HG03432 (cell line): ENCODE measurements around the gene VWDE.
"Not testable (repeated sequence)": the region's sequence is repeated elsewhere in the genome, so short reads cannot be mapped to it uniquely, and the experiment has no call there.

ENCODE experiments used
- ATAC-seq: cut with Tn5 transposase; IDR thresholded peaks from one replicate; pipeline ENCODE4 v1.9.1; 2021; ENCODE audit warnings: mild to moderate bottlenecking, moderate library complexity; ENCODE audit not compliant: unreplicated experiment

The VWDE gene

DNA sequence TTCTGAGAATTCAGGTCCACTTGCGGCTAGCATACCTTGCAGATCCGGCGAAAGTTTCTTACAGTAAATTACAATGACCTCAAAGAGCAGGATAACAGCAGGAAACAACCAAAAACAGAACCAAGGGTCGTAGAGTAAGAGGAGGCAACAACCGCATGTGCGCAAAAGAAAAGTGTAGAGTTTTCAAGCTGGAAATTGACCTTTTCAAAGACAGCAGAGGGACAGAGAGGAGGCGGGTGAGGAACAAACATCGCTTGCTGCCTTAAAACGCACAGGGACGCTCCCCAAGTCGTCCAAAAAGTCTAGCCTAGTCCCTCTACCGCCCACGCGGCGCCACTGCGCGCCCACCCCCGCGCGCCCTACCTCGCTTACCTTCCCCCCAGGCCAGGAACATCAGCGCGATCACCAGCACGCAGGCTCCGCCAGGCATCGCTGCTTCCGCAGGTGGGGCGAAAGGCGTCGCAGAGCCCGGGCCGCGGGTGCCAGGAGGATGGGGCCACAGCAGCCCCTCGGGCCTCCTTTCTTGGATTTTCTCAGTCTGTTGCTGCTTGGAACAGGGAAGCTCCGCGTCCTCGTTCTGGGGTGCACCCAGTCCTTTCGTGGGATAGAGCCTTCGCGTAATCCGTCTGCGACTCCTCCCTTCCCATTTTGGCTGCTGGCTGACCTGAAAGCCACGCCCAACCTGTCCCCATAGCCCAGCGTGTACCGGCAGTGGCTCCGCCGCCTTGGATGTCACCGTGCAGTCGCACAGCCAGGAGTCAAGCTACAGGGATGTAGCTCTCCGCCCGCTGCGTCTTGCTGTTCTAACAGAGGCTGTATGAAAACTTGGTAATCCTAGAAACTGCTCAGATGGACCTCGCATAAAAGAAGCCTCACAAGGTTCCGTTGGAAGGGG, at the start of gene VWDE:
VWDE (minus strand) TSS at position 579 of the 895 bp plus-strand sequence; CDS start at position 430, 149 bp downstream.
- ATAC-seq, result no peak

DNA sequence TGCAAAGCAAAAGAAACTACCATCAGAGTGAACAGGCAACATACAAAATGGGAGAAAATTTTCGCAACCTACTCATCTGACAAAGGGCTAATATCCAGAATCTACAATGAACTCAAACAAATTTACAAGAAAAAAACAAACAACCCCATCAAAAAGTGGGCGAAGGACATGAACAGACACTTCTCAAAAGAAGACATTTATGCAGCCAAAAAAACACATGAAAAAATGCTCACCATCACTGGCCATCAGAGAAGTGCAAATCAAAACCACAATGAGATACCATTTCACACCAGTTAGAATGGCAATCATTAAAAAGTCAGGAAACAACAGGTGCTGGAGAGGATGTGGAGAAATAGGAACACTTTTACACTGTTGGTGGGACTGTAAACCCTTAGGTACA, 49.5 kb upstream of the VWDE start:
- not testable (repeated sequence) for ATAC-seq

DNA sequence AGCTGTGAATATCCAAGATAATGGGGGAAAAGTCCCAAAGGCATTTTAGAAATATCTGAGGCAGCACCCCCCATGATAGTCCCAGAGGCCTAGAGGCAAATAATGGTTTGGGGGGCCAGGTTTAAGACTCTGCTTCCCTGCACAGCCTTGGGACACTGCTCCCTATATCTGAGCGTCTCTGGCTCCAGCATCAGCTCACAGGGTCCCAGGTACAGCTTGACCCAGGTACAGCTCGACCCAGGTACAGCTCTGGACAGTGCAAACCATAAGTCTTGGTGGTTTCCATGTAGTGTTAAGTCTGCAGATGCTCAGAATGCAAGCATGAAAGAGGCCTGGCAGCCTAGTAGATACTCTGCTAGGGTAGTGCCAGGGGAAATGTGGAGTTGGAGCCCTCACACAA, 47.0 kb upstream of the VWDE start:
- ATAC-seq, result no peak

- ATAC-seq, result no peak
Observed at GRCh38 chr7:12444785-12445184, 41.1 kb upstream of the VWDE start.

- no peak for ATAC-seq
Observed at GRCh38 chr7:12440229-12440628, 36.6 kb upstream of the VWDE start.

DNA sequence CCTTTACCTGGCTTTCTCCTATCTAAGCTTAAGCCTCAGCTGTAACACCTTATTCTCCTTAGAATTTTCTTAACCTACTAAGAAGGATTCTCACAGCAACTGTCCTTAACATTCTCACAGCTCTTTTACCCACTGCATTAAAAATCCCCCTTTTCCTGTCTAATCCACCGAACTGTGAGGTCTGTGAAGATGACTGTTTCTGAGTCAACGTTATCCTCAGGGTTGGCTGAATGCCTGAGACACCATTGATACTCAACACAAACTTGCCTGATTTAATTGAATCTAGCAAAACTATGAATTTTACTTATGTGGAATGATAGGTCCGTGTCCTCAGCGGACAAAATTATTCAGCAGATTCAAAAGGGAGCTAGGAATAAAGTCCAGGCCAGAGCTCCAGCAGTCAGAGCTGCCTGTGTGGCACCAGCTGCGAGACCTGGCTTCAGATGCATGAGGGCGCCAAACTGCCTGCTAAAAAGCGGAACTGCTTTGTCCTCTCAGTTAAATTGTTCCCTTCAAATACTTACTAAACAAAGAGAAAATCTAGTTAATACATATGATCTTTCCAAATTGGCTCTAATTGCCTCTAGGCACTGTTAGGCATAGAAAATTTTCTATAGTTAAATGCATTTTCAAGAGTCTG, 33.4 kb upstream of the VWDE start:
- no peak for ATAC-seq

GRCh38 chr7:12436126-12436525, 32.5 kb upstream of the VWDE start:
- ATAC-seq, result no peak

GRCh38 chr7:12434012-12434642, 30.5 kb upstream of the VWDE start:
- ATAC-seq, result peak; percentile 69

DNA sequence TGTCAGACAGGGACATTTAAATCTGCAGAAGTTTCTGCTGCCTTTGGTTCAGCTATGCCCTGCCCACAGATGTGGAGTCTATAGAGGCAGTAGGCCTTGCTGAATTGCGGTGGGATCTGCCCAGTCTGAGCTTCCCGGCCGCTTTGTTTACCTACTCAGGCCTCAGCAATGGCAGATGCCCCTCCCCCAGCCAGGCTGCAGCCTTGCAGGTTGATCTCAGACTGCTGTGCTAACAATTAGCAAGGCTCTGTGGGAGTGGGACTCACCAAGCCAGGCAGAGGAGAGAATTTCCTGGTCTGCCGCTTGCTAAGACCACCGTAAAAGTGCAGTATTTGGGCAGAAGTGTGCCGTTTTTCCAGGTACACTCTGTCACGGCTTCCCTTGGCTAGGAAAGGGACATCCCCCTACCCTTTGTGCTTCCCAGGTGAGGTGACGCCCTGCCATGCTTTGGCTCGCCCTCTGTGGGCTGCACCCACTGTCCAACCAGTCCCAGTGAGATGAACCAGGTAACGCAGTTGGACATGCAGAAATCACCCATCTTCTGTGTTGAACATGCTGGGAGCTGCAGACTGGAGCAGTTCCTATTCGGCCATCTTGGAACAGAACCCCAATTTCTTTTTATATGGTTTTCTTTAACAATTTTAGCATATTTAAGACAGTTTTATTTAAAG, 28.4 kb upstream of the VWDE start:
- ATAC-seq, result no peak

- ATAC-seq, result no peak
Observed at GRCh38 chr7:12425311-12425710, 21.6 kb upstream of the VWDE start.

- no peak for ATAC-seq
Observed at GRCh38 chr7:12423997-12424745, 20.5 kb upstream of the VWDE start.

GRCh38 chr7:12423355-12423996, 19.8 kb upstream of the VWDE start:
- no peak for ATAC-seq

GRCh38 chr7:12422554-12423320, 19.1 kb upstream of the VWDE start:
- ATAC-seq, result no peak

GRCh38 chr7:12418452-12418851, 14.8 kb upstream of the VWDE start:
- ATAC-seq, result no peak

DNA sequence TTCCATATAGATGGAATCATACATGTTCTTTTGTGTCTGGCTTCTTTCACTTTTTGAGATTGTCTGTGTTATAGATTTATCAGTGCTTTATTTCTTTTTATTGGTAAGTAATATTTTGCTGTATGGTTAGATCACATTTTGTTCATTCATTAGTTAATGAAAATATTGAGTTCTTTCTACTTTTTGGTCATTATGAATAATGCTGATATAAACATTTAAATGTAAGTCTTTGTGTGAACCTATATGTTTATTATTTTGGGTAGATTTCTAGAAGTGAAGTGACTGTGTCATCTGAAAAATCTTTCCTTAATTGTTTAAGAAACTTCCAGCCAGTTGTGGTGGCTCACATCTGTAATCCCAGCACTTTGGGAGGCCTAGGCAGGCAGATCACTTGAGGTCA, 11.4 kb upstream of the VWDE start:
- no peak for ATAC-seq

GRCh38 chr7:12412407-12412806, 8.7 kb upstream of the VWDE start:
- ATAC-seq, result no peak

DNA sequence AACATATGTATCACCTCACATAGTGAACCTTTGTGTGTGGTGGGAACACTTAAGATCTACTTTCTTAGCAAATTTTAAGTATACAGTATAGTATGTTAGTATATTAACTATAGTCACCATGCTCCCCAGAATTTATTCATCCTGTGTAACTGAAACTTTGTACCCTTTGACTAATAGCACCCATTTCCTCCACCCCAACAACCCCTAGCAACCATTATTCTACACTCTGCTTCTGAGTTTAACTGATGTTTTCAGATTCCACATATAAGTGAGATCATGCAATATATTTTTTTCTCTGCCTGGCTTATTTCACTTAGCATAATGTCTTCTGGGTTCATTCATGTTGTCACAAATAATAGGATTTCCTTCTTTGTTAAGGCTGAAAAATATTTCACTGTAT, 6.9 kb upstream of the VWDE start:
- no peak for ATAC-seq

GRCh38 chr7:12409097-12409711, 5.5 kb upstream of the VWDE start:
- no peak for ATAC-seq

DNA sequence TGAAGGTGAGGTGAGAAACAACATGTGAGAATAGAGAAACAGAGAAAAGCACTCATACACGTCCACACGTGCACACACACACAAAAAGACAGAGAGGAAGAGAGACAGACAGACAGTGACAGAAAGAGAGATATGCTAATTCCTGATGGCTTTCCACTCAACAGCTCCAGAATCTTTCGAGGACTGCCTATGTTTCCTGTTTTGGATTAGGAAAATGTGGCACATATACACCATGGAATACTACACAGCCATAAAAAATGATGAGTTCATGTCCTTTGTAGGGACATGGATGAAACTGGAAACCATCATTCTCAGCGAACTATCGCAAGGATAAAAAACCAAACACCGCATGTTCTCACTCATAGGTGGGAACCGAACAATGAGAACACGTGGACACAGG, 4.0 kb upstream of the VWDE start:
- ATAC-seq, result not testable (repeated sequence)
